Esophagus squamous epithelium (tissue), 4 donors: ENCODE data around the gene OR10G8.

Source experiments
- POLR2A ChIP-seq, 4 donors: fragments of 450-650 bp; IDR thresholded peaks; one replicate each; pipeline ENCODE4 v1.6.1; 2017; ENCODE audit warnings: antibody characterized with exemption in 4 of 4, mild to moderate bottlenecking in 4 of 4, moderate library complexity in 3 of 4
- TF ChIP-seq, protein P1 (sequence below), 6 experiments: fragments of 450-650 bp in 4 of 6; fragments of 200-600 bp in 2 of 6; sonication (generic) in 2 of 6; IDR thresholded peaks; one replicate each; pipeline ENCODE4 v1.5.1; 2016 to 2019; ENCODE audit warnings: antibody characterized with exemption in 6 of 6, mild to moderate bottlenecking in 4 of 6, moderate library complexity in 4 of 6

DNA sequence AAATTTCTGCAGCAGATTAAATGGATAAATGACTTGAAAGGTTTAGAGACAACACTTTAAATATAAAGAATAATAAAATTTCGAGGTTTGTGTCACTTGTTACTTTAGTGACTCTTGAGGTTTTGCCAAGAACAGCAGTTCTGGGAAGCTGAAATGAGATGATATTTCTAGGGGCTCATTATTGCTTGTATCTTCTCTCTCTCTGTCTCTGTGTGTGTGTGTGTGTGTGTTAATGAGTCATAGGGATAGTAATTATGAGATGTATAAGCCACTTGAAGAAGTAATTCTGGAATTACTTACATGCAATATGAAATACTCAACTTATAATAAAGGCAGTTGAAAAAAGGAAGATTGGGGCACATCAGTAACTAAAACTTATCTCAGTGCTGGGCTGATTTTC, 24.1 kb downstream of the OR10G8 start:
- TF ChIP-seq, protein P1, sequence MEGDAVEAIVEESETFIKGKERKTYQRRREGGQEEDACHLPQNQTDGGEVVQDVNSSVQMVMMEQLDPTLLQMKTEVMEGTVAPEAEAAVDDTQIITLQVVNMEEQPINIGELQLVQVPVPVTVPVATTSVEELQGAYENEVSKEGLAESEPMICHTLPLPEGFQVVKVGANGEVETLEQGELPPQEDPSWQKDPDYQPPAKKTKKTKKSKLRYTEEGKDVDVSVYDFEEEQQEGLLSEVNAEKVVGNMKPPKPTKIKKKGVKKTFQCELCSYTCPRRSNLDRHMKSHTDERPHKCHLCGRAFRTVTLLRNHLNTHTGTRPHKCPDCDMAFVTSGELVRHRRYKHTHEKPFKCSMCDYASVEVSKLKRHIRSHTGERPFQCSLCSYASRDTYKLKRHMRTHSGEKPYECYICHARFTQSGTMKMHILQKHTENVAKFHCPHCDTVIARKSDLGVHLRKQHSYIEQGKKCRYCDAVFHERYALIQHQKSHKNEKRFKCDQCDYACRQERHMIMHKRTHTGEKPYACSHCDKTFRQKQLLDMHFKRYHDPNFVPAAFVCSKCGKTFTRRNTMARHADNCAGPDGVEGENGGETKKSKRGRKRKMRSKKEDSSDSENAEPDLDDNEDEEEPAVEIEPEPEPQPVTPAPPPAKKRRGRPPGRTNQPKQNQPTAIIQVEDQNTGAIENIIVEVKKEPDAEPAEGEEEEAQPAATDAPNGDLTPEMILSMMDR (IDR thresholded peaks at IDR 0.05): no peak
- TF ChIP-seq POLR2A (IDR thresholded peaks at IDR 0.05): no peak
